ENCODE measurements around the gene PDC.
"Not testable (repeated sequence)": the region's sequence is repeated elsewhere in the genome, so short reads cannot be mapped to it uniquely, and the experiment has no call there.

The PDC gene

GRCh38 chr1:186465946-186466345, 5.0 kb upstream of the PDC start:
- DNase-seq (ENCODE audit: low spot score), result no peak

- DNase-seq (ENCODE audit: low spot score), result not testable (repeated sequence)
Observed at GRCh38 chr1:186465491-186465890, 4.6 kb upstream of the PDC start.

GRCh38 chr1:186463926-186464325, 3.0 kb upstream of the PDC start:
- DNase-seq (ENCODE audit: low spot score), result peak; percentile 12

- DNase-seq (ENCODE audit: low spot score), result no peak
Observed at GRCh38 chr1:186463511-186463910, 2.6 kb upstream of the PDC start.

GRCh38 chr1:186459161-186459560, 1.8 kb downstream of the PDC start:
- DNase-seq (ENCODE audit: low spot score), result not testable (repeated sequence)

- no peak for DNase-seq (ENCODE audit: low spot score)
Observed at GRCh38 chr1:186456729-186457255, 4.1 kb downstream of the PDC start.

GRCh38 chr1:186454981-186455380, 5.9 kb downstream of the PDC start:
- DNase-seq (ENCODE audit: low spot score), result no peak

GRCh38 chr1:186446152-186446551, 14.8 kb downstream of the PDC start:
- DNase-seq (ENCODE audit: low spot score), result no peak

- no peak for DNase-seq (ENCODE audit: low spot score)
Observed at GRCh38 chr1:186443638-186444037, 17.3 kb downstream of the PDC start.

- no peak for DNase-seq (ENCODE audit: low spot score)
Observed at GRCh38 chr1:186442651-186443375, 18.1 kb downstream of the PDC start.

GRCh38 chr1:186440584-186440983, 20.3 kb downstream of the PDC start:
- DNase-seq (ENCODE audit: low spot score), result no peak

- DNase-seq (ENCODE audit: low spot score), result no peak
Observed at GRCh38 chr1:186438567-186438966, 22.3 kb downstream of the PDC start.

GRCh38 chr1:186435336-186435735, 25.6 kb downstream of the PDC start:
- DNase-seq (ENCODE audit: low spot score), result no peak

- no peak for DNase-seq (ENCODE audit: low spot score)
Observed at GRCh38 chr1:186429017-186429416, 31.9 kb downstream of the PDC start.

GRCh38 chr1:186426118-186426517, 34.8 kb downstream of the PDC start:
- DNase-seq (ENCODE audit: low spot score), result no peak

- no peak for DNase-seq (ENCODE audit: low spot score)
Observed at GRCh38 chr1:186424539-186424938, 36.4 kb downstream of the PDC start.

- no peak for DNase-seq (ENCODE audit: low spot score)
Observed at GRCh38 chr1:186421446-186421845, 39.5 kb downstream of the PDC start.

- no peak for DNase-seq (ENCODE audit: low spot score)
Observed at GRCh38 chr1:186420923-186421322, 40.0 kb downstream of the PDC start.

- no peak for DNase-seq (ENCODE audit: low spot score)
Observed at GRCh38 chr1:186420311-186420710, 40.6 kb downstream of the PDC start.

GRCh38 chr1:186418503-186418902, 42.4 kb downstream of the PDC start:
- no peak for DNase-seq (ENCODE audit: low spot score)

- DNase-seq (ENCODE audit: low spot score), result no peak
Observed at GRCh38 chr1:186413319-186413718, 47.6 kb downstream of the PDC start.

- DNase-seq (ENCODE audit: low spot score), result no peak
Observed at GRCh38 chr1:186409091-186409490, 51.8 kb downstream of the PDC start.

- peak; percentile 74 for DNase-seq (ENCODE audit: low spot score)
Observed at GRCh38 chr1:186404454-186405051, 56.4 kb downstream of the PDC start.

- DNase-seq (ENCODE audit: low spot score), result no peak
Observed at GRCh38 chr1:186403632-186404031, 57.3 kb downstream of the PDC start.
